ENCODE data around the gene TWIST2. TPM values are rescaled to one million over a fixed set of nuclear protein-coding genes. Genes with fewer than 3 reads are reported as not detected.

Gene TWIST2
- total RNA-seq, 1 donor from 2014 or later: 18.6 TPM

DNA sequence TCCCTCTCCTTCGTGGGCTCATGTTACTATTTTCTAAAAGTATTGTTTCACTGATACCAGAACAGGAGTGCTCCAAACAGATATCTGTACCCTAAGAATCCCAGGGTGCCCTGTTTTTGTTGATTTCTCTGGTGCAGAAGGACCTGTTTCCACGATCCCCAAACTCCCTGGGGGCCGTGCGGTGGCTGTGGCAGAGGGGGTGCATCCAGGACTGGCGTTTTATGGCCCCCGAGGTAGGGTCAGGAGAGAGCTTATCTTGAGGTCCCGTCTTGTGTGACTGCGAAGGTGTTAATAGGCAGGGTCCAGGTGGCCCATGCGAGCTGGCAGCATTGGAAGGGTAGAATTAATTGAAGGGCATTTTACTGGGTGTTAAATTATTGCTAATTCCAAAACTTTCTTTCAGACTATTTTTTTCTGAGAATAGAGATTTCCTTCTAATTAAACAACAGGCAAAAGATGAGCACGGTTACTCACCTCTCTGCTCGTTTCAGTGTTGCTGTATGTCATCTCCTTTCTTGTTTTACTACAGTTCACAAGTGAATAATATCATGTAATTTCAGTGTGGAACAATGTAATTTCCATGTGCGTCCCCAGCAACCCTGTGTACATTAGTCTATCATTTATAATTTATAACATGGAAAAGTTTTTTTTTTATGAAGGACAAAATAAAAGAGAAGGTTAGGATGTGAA, 8.2 kb downstream of the TWIST2 start:
- H3K27me3 Mint-ChIP-seq (ENCODE audit: low read depth): peaks cover 51% of the 10 kb centered on the region

GRCh38 chr2:238856713-238857567, 9.1 kb downstream of the TWIST2 start:
- Mint-ChIP-seq H3K27ac (no peak overlapping the region), H3K4me1 (peaks cover 8% of the 10 kb centered on the region), H3K27me3 (ENCODE audit: low read depth) (peaks cover 42% of the 10 kb centered on the region), H3K9me3 (no peaks in the 10 kb centered on the region), H3K4me3 (no peak overlapping the region), H3K36me3 (no peaks in the 10 kb centered on the region)
- no peak for DNase-seq (ENCODE audit: low spot score in 2 of 2, unreplicated experiment in 2 of 2)
- TF ChIP-seq CTCF (IDR thresholded peaks at IDR 0.05; ENCODE audit: unreplicated experiment): no peak

More for the DNA sequence above, 8.2 kb downstream of the TWIST2 start:
- TF ChIP-seq CTCF (IDR thresholded peaks at IDR 0.05; ENCODE audit: unreplicated experiment): no peak
- Mint-ChIP-seq H3K27ac (no peak overlapping the region), H3K9me3 (no peaks in the 10 kb centered on the region), H3K4me3 (no peak overlapping the region), H3K36me3 (no peaks in the 10 kb centered on the region), H3K4me1 (peaks cover 16% of the 10 kb centered on the region)
- no peak for DNase-seq (ENCODE audit: low spot score in 2 of 2, unreplicated experiment in 2 of 2)

DNA sequence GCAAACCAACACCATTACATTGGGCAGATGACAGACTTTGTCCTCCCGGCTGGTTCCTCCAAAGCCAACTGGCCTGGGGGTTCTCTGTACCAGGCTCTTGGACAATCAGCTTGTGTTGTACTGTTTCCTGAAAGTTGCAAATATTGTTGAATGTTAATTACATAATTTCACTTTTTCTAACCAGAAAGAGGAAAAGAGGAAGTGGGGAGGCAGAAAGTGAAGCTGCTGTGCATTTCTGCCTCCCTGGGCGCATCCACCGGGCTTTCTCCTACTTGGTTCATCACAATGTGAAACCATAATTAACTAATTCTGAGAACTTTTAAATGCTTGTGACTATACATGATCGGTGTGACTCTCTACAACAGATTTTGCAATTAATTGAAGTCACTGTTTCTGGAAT, 10.1 kb downstream of the TWIST2 start:
- no peak for DNase-seq (ENCODE audit: low spot score in 2 of 2, unreplicated experiment in 2 of 2)
- TF ChIP-seq CTCF (IDR thresholded peaks at IDR 0.05; ENCODE audit: unreplicated experiment): no peak
- no peaks in the 10 kb centered on the region for H3K36me3 Mint-ChIP-seq
- no peak overlapping the region for H3K27ac Mint-ChIP-seq
- no peaks in the 10 kb centered on the region for H3K9me3 Mint-ChIP-seq
- peaks cover 3% of the 10 kb centered on the region for H3K4me1 Mint-ChIP-seq
- peaks cover 36% of the 10 kb centered on the region for H3K27me3 Mint-ChIP-seq (ENCODE audit: low read depth)
- H3K4me3 Mint-ChIP-seq: no peak overlapping the region

DNA sequence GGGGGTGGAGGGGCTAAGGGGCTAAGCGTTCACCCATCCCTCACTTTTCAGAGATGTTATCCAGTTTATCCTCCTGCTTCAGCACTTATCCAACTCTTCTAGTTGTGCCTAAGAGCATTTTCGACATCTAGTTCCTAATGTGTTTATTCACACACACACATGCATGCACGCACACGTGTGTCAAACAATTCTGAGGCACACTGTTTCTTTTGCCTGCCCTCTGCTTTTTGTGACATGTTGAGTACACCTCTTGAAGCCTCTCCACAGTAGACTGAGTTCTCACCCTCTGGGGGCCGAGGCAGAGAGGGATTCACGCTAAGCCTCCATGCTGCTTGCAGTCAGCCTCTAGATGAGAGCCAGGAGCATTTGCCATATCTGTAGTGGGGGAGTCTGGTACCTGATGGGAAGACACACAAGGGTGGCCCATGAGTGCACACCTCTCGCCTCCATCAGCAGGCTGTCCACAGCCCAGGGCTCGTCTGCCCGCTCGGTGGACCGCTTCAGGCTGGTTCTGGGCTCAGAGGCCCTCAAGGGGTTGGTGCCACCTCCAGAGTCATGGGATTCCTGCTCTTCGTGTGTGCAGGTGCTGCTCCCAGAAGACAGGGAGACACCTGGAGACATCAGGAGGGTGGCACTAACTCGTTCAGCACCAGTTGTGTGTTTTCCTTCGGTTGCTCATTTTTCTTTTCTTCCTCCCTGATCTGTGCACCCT, 11.9 kb downstream of the TWIST2 start:
- peaks cover 19% of the 10 kb centered on the region for H3K27me3 Mint-ChIP-seq (ENCODE audit: low read depth)
- H3K36me3 Mint-ChIP-seq: no peaks in the 10 kb centered on the region
- no peak for DNase-seq (ENCODE audit: low spot score in 2 of 2, unreplicated experiment in 2 of 2)
- H3K4me3 Mint-ChIP-seq: no peak overlapping the region
- H3K9me3 Mint-ChIP-seq: no peaks in the 10 kb centered on the region
- H3K27ac Mint-ChIP-seq: no peak overlapping the region
- no peak for TF ChIP-seq CTCF (IDR thresholded peaks at IDR 0.05; ENCODE audit: unreplicated experiment)
- H3K4me1 Mint-ChIP-seq: peaks cover 11% of the 10 kb centered on the region

GRCh38 chr2:238861013-238861730, 13.3 kb downstream of the TWIST2 start:
- Mint-ChIP-seq H3K27me3 (ENCODE audit: low read depth) (peaks cover 5% of the 10 kb centered on the region), H3K27ac (no peak overlapping the region), H3K4me3 (no peak overlapping the region), H3K4me1 (peaks cover 15% of the 10 kb centered on the region), H3K9me3 (no peaks in the 10 kb centered on the region), H3K36me3 (no peaks in the 10 kb centered on the region)
- DNase-seq (ENCODE audit: low spot score in 2 of 2, unreplicated experiment in 2 of 2): no peak
- TF ChIP-seq CTCF (IDR thresholded peaks at IDR 0.05; ENCODE audit: unreplicated experiment): no peak
